H1 (cell line): ENCODE data around the gene AOAH.
"Not testable (repeated sequence)": the region's sequence is repeated elsewhere in the genome, so short reads cannot be mapped to it uniquely, and the experiment has no call there.

Experiments
- BCL11A ChIP-seq, 2 experiments: IDR thresholded peaks; one replicate each; pipeline ENCODE4 v1.6.1; 2011; ENCODE audit warnings: low read depth in 2 of 2, low read length in 2 of 2, mild to moderate bottlenecking in 2 of 2
- CREB1 ChIP-seq: IDR thresholded peaks from 2 replicates; pipeline ENCODE4 v1.6.1; 2012; ENCODE audit warnings: inconsistent platforms
- EZH2 ChIP-seq: fragments of 200-600 bp; sonication (generic); IDR thresholded peaks from 2 replicates; pipeline ENCODE4 v1.7.1; 2012; ENCODE audit warnings: low read depth, mild to moderate bottlenecking, moderate library complexity, low read length, inconsistent platforms; ENCODE audit not compliant: severe bottlenecking
- GTF2F1 ChIP-seq: IDR thresholded peaks from 2 replicates; pipeline ENCODE4 v1.6.1; 2012; ENCODE audit warnings: low read depth, low read length, improper control_type of control experiment, borderline replicate concordance
- MAX ChIP-seq: IDR thresholded peaks from 2 replicates; pipeline ENCODE4 v1.6.1; 2012; ENCODE audit warnings: inconsistent platforms
- POLR2A ChIP-seq, 2 experiments: IDR thresholded peaks; 1 replicate in 1 of 2; 2 replicates in 1 of 2; pipeline ENCODE4 v1.6.1; 2011; ENCODE audit warnings: low read depth in 2 of 2, low read length in 2 of 2, mild to moderate bottlenecking in 2 of 2; ENCODE audit errors: control extremely low read depth in 1 of 2
- SIN3A ChIP-seq, 2 experiments: IDR thresholded peaks in 1 of 2; conservative IDR thresholded peaks in 1 of 2; 2 replicates each; pipeline ENCODE4 v1.6.1; 2011 to 2012; ENCODE audit warnings: low read length in 2 of 2, improper control_type of control experiment in 1 of 2, low read depth in 1 of 2, mild to moderate bottlenecking in 1 of 2
- SUZ12 ChIP-seq: fragments of 200-600 bp; sonication (generic); IDR thresholded peaks from 2 replicates; pipeline ENCODE4 v1.6.1; 2012; ENCODE audit warnings: mild to moderate bottlenecking, inconsistent platforms, low read length, moderate library complexity, mixed read lengths
- TAF1 ChIP-seq: IDR thresholded peaks from 2 replicates; pipeline ENCODE4 v1.6.1; 2011; ENCODE audit warnings: mild to moderate bottlenecking, low read depth, low read length
- TEAD4 ChIP-seq: IDR thresholded peaks from 2 replicates; pipeline ENCODE4 v1.6.1; 2012; ENCODE audit warnings: low read depth, low read length, inconsistent platforms, mixed read lengths
- USF2 ChIP-seq: IDR thresholded peaks from 2 replicates; pipeline ENCODE4 v1.6.1; 2011; ENCODE audit warnings: low read length, improper control_type of control experiment
- TF ChIP-seq, protein P1 (sequence below), 3 experiments: IDR thresholded peaks; 1 replicate in 2 of 3; 2 replicates in 1 of 3; pipeline versions ENCODE4 v1.5.1 to v1.6.1; 2011; ENCODE audit warnings: low read length in 3 of 3, mild to moderate bottlenecking in 3 of 3, inconsistent platforms in 2 of 3, low read depth in 1 of 3, moderate library complexity in 1 of 3; ENCODE audit not compliant: insufficient read depth in 1 of 3; ENCODE audit errors: control extremely low read depth in 1 of 3
- TF ChIP-seq, protein P2 (sequence below): IDR thresholded peaks from 2 replicates; pipeline ENCODE4 v1.6.1; 2012; ENCODE audit warnings: inconsistent platforms

- TF ChIP-seq TEAD4; POLR2A (IDR thresholded peaks at IDR 0.05; ENCODE audit: control extremely low read depth in 1 of 2, low read depth in 2 of 2, low read length in 2 of 2); SUZ12; GTF2F1; BCL11A (IDR thresholded peaks at IDR 0.05; ENCODE audit: low read depth in 2 of 2, low read length in 2 of 2); MAX; EZH2; CREB1; SIN3A (conservative IDR thresholded peaks at IDR 0.05 in 1 of 2, IDR thresholded peaks at IDR 0.05 in 1 of 2; ENCODE audit: low read depth in 1 of 2, low read length in 2 of 2); TAF1; USF2: not testable (repeated sequence)
- TF ChIP-seq, protein P1, sequence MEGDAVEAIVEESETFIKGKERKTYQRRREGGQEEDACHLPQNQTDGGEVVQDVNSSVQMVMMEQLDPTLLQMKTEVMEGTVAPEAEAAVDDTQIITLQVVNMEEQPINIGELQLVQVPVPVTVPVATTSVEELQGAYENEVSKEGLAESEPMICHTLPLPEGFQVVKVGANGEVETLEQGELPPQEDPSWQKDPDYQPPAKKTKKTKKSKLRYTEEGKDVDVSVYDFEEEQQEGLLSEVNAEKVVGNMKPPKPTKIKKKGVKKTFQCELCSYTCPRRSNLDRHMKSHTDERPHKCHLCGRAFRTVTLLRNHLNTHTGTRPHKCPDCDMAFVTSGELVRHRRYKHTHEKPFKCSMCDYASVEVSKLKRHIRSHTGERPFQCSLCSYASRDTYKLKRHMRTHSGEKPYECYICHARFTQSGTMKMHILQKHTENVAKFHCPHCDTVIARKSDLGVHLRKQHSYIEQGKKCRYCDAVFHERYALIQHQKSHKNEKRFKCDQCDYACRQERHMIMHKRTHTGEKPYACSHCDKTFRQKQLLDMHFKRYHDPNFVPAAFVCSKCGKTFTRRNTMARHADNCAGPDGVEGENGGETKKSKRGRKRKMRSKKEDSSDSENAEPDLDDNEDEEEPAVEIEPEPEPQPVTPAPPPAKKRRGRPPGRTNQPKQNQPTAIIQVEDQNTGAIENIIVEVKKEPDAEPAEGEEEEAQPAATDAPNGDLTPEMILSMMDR (IDR thresholded peaks at IDR 0.05; ENCODE audit: control extremely low read depth in 1 of 3, insufficient read depth in 1 of 3, low read depth in 1 of 3, low read length in 3 of 3): not testable (repeated sequence)
- TF ChIP-seq, protein P2, sequence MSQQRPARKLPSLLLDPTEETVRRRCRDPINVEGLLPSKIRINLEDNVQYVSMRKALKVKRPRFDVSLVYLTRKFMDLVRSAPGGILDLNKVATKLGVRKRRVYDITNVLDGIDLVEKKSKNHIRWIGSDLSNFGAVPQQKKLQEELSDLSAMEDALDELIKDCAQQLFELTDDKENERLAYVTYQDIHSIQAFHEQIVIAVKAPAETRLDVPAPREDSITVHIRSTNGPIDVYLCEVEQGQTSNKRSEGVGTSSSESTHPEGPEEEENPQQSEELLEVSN: not testable (repeated sequence)
These were observed 258.3 kb downstream of the AOAH start for GRCh38 chr7:36466001-36466400.
